Activated CD8-positive, alpha-beta memory T cell treated with anti-CD3 and anti-CD28 coated beads for 48 hours (primary cell): ENCODE data around the gene TMEM17.
"Not testable (repeated sequence)": the region's sequence is repeated elsewhere in the genome, so short reads cannot be mapped to it uniquely, and the experiment has no call there.

Experiments used
- DNase-seq, 3 experiments: peaks; one replicate each; pipeline ENCODE4 v3.0.0-alpha.2; 2020; ENCODE audit warnings: low read depth in 2 of 3, low spot score in 2 of 3

The TMEM17 gene, protein sequence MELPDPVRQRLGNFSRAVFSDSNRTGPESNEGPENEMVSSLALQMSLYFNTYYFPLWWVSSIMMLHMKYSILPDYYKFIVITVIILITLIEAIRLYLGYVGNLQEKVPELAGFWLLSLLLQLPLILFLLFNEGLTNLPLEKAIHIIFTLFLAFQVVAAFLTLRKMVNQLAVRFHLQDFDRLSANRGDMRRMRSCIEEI

DNA sequence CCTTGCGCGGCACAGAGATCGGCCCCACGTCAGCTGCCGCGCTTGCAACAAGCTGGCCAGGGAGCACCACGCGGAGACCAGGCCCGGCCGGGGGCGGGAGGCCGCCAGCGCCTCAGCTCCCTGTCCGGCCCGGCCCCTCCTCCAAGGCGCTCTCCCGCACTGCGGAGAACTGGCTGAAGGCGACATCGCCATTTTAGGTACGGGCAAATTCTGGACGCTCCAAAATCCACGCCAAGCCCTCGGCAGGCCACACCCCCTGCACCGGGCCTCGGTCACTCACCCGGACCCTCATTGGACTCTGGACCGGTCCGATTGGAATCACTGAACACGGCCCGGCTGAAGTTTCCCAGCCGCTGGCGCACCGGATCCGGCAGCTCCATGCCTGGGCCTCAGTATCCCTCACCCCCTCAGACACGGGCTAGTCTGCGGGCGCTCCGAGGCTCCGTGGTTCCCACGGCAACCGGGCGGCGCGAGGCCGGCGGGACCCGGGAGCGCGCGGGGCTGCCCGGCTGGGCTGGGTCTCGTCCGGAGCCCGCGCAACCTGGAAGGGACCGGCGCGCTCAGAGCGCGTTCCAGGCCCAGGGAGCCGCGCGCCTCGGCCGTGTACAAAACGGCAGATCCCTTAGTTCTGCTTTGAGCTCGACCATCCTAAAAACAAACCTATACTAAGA, at the start of gene TMEM17:
Gene TMEM17, minus strand, starts transcription at position 446 of the 671 bp plus-strand sequence. Its CDS starts 66 bp downstream, at position 380.
- peak; percentile 11 to 19 (median 14) for DNase-seq

DNA sequence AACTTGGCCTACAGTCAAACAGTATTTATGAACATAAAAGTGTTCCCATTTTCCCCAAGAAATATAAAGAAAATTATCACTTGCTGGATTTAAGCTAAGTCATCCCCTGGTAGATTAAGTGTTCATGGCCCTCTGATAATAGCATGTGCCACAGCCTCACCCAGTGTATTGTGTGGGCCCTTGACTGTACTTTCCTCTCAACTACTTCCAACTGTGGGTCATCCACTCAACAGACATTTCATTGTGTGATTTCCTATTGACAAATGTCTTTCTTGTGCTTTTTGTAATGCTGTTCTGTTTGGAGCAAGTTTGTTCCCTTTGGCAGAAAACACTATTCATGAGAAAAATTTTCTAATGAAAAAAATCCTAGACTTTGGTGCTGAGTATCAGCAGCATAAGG, 48.4 kb upstream of the TMEM17 start:
- no peak for DNase-seq

DNA sequence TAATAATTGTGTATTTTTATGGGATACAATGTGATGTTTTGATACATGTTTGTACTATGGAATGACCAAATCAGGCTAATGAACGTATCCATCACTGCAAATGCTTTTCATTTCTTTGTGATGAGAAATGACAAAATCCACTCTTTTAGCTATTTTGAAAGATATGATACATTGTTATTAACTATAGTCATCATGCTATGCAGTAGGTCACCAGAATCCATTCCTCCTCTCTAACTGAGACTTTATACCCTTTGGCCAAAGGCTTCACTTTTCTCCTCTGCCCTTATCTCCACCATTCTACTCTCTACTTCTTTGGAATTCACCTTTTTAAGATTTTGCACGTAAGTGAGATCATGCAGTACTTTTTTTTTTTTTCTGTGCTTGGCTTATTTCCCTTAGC, 44.5 kb upstream of the TMEM17 start:
- no peak for DNase-seq

DNA sequence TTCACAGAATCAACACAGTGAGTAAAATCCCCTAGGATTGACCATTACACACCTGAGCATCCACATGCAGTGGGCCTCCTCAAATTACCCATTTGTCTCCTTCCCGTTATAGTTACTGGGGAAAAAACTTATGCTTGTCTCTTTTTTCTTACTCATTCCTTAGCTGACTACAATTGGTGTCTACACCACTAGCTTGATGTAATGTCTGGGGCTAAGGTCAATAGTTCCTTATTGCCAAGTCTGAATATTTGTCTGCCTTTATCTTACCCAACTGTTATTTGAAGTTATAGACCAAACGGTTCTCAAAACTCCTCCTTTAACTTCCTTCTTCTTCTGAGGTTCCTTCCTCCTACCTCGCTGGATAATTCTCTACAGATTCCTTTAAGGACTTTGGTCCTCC, 41.9 kb upstream of the TMEM17 start:
- DNase-seq: no peak

DNA sequence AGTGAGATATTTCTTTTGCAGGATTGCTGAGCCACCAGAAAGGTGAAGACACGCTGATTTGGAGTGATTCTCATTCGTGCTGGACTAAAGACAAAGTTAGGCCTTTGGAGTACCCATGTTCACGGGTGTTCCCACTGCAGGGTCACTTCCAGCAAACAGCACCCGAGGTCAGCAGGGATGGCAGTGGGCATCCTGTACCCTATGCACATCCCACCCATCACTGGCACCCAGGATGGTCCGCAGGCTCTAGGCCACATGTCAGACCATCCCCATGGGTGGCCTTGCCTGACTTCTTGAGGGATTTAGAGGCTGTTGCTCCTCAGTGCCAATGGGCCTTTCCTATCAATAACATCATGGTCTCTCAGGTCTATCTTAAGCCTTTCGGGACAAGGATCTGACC, 39.3 kb upstream of the TMEM17 start:
- DNase-seq: no peak

DNA sequence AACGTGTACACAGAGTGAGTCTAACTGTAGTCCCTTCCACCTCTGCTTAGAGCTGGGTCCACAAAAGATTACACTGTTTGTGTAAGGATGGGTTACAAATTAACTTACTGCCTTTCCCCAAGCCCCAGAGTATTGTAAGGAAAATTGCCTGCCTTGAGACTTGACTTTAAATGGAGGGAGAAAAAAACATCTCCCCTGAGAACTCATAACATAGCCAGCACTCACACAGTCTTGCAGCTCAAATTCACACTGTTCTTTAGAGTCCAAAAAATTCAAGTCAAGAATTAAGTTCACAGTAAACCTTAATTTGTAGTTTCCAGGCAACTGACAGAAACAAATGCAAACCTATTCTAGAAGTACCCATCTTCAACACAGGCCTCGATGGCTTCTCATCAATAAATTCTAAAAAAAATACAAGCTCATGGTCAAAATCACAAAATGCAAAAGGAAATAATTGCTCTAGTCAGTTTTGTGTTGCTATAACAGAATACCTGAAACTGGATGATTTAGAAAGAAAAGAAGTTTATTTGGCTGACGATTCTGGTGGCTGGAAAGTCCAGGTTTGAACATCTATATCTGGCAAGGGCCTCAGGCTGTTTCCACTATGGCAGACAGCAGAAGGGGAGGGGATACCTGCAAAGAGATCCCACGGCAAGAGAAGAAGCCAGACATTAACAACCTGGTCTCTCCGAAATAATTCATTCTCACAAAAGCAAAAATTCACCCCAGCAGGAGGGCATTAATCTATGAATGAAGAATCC, 34.6 kb upstream of the TMEM17 start:
- no peak for DNase-seq

DNA sequence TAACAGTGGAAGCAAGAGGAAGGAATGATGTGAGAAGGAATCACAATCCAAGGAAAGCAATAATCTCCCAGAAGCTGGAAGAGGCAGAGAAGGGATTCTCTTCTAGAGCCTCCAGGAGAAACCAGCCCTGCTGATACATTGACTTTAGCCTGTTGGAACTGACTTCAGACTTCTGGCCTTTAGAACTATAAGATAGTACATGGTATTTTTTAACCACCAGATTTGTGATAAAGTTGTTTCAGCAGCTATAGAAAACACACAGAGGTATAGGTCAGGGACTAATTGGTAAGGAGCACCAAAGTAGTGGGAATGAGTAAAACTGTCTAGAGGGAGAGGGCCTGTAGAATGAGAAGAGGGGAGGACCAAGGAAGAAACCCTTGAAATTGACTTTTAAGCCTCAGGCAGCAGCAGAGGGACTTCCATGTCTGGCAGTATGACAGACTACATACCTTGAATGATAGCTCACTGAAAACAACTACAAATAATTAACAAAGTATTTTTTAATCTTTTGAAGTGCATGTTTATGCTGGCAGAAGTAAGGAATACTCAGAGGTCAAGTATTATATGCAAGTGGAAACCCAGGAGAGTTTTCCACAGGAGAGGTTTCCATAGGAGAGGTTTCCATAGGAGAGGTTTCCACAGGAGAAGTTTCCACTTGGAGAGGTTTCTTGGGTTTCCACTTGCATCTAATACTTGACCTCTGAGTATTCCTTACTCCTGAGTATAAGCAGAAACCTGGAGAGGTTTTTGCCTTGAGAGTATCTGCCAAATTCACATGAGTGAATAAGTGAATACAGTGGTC, 33.8 kb upstream of the TMEM17 start:
- no peak for DNase-seq

DNA sequence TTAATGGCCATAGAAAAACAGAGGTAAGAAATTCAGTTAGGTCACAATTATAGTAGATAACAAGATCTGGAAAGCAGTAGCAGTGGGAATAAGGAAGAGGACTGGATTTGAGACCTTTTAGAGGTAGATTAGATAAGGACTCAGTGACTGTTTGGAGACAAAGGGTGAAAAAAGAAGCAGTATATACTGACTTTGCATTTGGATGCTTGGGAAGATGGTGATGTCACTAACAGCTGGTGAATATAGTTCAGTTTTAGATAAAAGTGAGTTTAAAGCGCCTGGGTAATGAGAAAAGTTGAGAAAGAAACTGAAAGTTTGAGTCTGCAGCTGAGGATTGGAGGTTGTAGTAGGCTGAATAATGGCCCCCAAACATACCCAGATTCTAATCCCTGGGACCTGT, 32.8 kb upstream of the TMEM17 start:
- DNase-seq: no peak

DNA sequence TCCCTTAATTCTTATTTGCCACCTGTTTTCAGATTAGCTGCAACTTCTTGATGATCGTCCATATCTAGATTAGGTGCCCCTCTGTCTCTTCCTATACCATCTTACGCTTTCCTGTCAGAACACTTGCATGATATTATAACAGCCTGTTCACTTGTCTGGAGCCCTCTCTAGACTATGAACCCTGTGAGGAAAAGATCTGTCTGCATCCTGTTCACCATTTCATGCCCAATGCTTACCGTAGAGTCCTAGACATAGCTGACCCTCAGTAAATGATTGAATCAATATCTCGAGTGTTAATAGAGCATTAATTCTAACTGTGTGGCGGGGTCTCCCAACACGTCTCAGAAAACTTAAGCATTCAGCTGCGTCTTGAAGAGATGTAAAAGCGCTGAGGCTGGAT, 31.8 kb upstream of the TMEM17 start:
- DNase-seq: no peak

DNA sequence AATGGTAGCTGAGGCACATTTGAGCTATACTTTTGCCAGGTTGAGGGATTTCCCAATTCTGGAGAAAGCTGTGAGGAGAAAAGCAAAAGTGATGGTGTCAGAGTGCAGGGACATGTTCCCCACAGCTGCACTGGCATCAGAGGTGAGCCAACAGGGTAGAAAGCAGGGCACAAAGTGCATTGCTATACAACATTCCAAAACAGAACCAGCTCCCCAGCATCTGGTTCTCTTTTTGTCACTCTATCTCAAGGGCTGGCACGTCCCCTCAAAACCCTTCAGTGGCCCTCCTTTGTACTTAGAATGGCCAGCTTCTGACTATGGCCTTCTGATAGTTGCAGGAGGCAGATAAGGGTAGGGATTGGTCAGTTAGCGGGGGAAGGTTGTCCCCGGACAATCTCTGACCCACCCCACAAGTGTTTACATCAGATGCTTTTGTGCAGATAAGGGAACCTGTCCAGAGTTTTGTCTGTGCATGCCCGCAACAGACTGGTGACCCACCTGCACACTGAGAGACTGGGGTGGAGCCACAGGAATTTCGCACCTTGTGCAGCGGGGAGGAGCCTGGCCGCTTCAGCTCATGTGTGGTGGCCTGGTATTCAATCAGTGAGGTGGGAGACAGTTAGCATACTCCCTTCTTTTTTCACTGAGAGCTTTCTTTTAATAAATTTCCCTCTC, 31.0 kb upstream of the TMEM17 start:
- DNase-seq: no peak

DNA sequence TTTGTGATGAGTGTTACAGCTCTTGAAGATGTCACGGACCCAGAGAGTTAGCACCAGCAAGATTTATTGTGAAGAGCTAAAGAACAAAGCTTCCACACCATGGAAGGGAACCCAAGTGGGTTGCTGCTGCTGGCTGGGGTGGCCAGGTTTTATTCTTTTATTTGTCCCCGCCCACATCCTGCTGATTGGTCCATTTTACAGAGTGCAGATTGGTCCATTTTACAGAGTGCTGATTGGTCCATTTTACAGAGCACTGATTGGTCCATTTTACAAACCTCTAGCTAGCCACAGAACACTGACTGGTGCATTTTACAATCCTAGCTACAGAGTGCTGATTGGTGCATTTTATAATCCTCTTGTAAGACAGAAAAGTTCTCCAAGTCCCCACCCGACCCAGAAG, 29.5 kb upstream of the TMEM17 start:
- DNase-seq: not testable (repeated sequence)

DNA sequence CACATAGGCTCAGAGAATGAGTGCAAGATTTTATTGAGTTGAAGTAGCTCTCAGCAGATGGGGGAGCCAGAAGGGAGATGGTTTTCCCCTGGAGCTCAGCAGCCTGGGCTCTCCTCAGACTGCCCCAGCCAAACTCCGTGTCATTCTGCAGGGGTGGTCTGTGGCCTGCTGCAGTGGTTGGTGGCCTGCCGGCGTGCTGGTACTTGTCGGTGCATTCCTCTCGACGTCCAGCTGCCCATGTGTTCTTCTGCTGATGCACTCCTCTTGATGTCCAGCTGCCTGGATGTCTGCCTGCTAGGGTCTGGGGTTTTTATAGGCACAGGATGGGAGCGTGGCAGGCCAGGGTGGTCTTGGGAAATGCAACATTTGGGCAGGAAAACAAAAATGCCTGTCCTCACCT, 25.6 kb upstream of the TMEM17 start:
- no peak for DNase-seq

DNA sequence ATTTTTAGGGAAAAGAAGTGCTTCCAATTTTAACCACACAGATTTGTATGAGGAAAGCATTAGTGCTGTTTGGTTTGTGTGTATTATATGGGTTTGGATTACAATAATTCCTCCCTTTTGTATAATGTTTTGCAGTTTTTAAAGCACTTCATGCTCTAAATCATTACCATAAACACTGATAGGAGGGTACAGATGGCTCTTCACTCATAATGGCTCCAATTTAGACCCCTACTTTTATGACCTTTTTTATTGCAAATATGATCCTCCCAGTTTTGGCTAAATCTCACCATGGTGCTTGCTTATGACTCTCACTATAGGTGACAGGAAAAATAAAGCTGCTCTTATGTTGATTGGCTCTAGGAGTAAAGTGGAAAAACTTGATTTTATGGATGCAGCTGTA, 23.8 kb upstream of the TMEM17 start:
- no peak for DNase-seq

DNA sequence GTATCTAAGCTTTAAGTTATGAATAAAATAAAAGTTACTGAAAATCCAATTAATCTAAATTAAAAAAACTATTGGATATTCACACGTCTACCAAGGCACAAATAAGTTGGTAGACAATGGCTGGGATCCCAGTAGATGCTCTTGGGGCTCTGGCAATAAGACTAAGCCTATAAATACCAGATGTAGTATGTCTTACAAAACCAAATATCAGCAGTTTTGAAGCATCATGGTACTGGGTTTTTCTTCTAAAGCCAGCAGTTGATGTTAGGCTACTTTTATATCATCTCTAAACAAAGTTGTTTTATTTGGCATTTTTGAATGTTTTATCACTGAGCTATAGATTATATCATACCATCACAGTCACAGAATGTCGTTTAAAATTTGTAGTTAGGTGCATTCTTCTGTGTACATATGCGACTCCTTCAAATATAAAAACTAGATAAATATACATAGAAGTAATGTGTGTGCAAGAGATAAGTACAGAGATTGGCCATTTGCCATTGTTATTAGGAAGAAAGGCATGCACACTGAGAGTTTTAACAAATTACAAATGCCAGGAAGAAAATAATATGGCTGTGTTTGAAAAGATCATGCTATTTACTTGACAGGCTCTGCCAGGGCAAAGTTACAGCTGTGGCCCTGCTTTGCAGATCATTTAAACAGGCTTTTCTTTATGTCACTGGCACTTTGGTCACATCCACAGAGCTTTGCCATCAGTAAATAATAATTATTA, 21.6 kb upstream of the TMEM17 start:
- DNase-seq: no peak

DNA sequence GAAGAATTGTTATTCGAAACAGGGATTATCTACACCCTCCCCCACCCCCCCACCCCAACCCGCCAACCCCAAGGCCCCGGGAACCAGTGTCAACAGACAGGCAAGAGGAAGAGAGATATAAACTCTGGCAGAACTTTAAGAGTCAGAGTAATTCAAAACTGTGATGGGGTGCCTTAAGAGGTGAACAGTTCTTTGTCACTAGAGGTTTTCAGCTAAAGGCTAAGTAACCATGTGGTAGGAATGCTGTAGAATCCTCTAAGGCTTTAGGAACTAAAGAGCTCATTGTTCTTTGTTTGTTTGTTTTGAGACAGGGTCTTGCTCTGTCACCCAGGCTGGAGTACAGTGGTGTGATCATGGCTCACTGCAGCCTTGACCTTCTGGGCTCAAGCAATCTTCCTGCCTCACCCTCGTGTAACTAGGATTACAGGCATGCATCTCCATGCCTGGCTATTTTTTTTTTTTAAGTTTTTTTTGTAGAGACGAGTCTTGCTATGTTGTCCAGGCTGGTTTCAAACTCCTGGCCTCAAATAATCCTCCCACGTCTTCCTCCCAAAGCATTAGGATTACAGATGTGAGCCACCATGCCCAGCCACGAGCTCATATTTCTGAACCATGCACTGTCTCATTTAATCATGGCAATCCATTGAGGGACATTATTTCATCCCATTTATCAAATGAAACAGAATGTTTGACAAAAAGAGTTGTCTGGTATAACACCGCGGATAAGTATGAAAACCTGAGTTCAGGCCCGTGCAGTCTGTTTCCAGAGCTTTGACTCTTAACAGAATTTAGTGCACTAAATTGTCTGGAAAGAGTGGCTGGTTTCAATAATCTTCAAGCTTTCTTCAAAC, 20.8 kb upstream of the TMEM17 start:
- no peak for DNase-seq

DNA sequence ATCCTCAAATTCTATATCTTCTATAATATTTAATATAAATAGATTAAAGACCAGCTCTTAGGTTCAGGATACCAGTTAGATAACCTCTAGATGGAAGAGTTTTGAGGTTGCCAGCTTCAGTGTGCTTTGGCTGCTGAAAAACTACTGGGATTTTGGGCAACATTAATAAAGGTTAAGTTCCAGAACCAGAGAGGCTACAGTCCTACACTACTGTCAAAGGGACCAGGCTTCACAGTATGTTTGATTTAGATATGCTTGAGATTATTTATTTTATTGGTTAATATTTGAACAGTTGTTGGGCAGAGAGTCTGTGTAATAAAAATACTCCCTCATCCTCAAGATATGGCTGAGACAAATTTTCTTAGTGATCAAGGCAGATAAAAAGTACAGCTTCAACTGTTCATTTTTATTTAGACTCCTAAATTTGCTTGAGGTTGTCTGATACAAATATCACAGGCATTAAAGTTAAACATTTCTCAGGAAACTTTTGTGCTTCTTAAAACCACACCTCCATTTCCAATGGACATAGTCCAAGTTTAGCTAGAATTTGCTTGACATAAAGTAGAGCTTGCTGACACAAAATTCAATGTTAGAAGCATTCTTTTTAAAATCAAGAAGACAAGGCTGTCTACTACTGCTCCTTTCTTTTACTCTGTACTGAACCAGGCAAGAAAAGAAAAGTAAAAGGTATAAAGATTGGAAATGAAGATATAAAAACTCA, 19.7 kb upstream of the TMEM17 start:
- DNase-seq: no peak

DNA sequence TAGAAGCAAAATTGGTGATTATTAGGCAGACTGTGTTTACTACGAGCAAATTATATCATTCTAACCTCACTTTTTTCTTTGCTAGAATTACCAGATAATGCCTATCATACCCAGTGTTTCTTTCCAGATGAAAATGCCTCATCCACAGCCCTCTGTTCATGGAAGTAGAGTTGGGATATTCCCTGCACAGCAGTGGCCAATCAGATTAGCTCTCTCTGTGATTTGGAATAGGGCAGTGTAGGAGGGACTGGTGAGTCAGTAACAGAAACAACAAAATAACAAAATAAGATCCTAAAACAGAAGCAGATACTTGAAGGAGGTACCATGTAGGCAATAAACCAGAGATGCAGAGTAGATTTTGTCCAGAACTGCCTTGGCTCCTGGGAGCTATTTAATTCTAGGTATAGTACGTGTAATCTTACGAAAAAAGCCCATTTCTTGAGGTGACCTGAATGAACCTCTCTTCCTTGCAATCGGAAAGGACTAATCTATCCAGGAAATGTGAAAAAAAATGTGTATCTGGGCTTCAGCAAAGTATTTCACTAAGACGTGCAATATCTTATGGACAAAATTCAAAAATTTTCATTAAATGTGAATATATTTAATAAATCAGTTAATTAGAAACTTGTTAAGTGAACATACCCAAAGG, 18.4 kb upstream of the TMEM17 start:
- DNase-seq: no peak

DNA sequence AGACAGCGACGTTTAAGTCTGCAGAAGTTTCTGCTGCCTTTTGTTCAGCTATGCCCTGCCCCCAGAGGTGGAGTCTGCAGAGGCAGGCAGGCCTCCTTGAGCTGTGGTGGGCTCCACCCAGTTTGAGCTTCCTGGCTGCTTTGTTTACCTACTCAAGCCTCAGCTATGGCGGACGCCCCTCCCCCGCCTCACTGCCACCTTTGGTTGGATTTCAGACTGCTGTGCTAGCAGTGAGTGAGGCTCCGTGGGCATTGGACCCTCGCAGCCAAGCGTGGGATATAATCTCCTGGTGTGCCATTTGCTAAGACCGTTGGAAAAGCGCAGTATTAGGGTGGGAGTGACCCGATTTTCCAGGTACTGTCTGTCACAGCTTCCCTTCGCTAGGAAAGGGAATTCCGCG, 15.1 kb upstream of the TMEM17 start:
- DNase-seq: not testable (repeated sequence)
